WTC11 (cell line): Measurements from ENCODE around the gene FST. TPM values are rescaled to one million over a fixed set of nuclear protein-coding genes. Genes with fewer than 3 reads are reported as not detected.

Source experiments
- ATAC-seq: fragments of 200-7000 bp; cut with Tn5 transposase; 2 replicates; pipeline ENCODE4 v1.10.0; 2021; ENCODE audit warnings: mild to moderate bottlenecking, moderate library complexity
- CTCF ChIA-PET: fragments of 300-600 bp; sonication (Branson Sonifier 250); formaldehyde crosslinking; loops from one replicate; lab custom pipeline; 2021; ENCODE audit warnings: antibody characterized with exemption; lab: Charles Lee
- POLR2A ChIA-PET: fragments of 350-600 bp; sonication (Branson Sonifier 250); formaldehyde crosslinking; loops from one replicate; lab custom pipeline; 2021; ENCODE audit warnings: antibody characterized with exemption; lab: Charles Lee
- DNase-seq: peaks from one replicate; pipeline ENCODE4 v3.0.0; 2021; ENCODE audit warnings: low spot score
- H3K27ac Mint-ChIP-seq: 2 replicates; pipeline ENCODE4 v1.8.0; 2021; ENCODE audit warnings: mixed read lengths
- H3K27me3 Mint-ChIP-seq: 2 replicates; pipeline ENCODE4 v1.8.0; 2021; ENCODE audit warnings: low read depth, mild to moderate bottlenecking, moderate library complexity, mixed read lengths
- H3K36me3 Mint-ChIP-seq: 2 replicates; pipeline ENCODE4 v1.8.0; 2021; ENCODE audit warnings: mixed read lengths
- H3K4me1 Mint-ChIP-seq: 2 replicates; pipeline ENCODE4 v1.8.0; 2022; ENCODE audit warnings: mixed read lengths
- H3K4me3 Mint-ChIP-seq: 2 replicates; pipeline ENCODE4 v1.8.0; 2021; ENCODE audit warnings: mild to moderate bottlenecking, moderate library complexity, mixed read lengths
- H3K9me3 Mint-ChIP-seq: 2 replicates; pipeline ENCODE4 v1.8.0; 2021; ENCODE audit warnings: mixed read lengths
- ARID4B ChIP-seq: sonication (generic); formaldehyde crosslinking; IDR thresholded peaks from 2 replicates; pipeline ENCODE4 v1.8.0; 2023; ENCODE audit warnings: missing genetic modification reagents, mild to moderate bottlenecking, borderline replicate concordance
- CREB1 ChIP-seq: sonication (generic); formaldehyde crosslinking; IDR thresholded peaks from 2 replicates; pipeline ENCODE4 v1.8.0; 2023; ENCODE audit warnings: mild to moderate bottlenecking, missing genetic modification reagents
- FOXK1 ChIP-seq: sonication (generic); formaldehyde crosslinking; IDR thresholded peaks from 2 replicates; pipeline ENCODE4 v1.8.0; 2022; ENCODE audit warnings: mild to moderate bottlenecking, moderate library complexity, missing genetic modification reagents
- GABPB1 ChIP-seq: sonication (generic); formaldehyde crosslinking; IDR thresholded peaks from 2 replicates; pipeline ENCODE4 v1.8.1; 2023; ENCODE audit warnings: mild to moderate bottlenecking, missing genetic modification reagents
- IRF1 ChIP-seq: sonication (generic); formaldehyde crosslinking; IDR thresholded peaks from 2 replicates; pipeline ENCODE4 v1.8.0; 2023; ENCODE audit warnings: missing genetic modification reagents
- JUN ChIP-seq: sonication (generic); formaldehyde crosslinking; IDR thresholded peaks from 2 replicates; pipeline ENCODE4 v1.8.0; 2023; ENCODE audit warnings: mild to moderate bottlenecking, missing genetic modification reagents
- MYBL2 ChIP-seq: sonication (generic); formaldehyde crosslinking; IDR thresholded peaks from 2 replicates; pipeline ENCODE4 v1.8.1; 2023; ENCODE audit warnings: mild to moderate bottlenecking, moderate library complexity, missing genetic modification reagents
- PRDM15 ChIP-seq: sonication (generic); formaldehyde crosslinking; IDR thresholded peaks from 2 replicates; pipeline ENCODE4 v1.8.0; 2022; ENCODE audit warnings: missing genetic modification reagents
- SMAD3 ChIP-seq: sonication (generic); formaldehyde crosslinking; IDR thresholded peaks from 2 replicates; pipeline ENCODE4 v1.8.0; 2022; ENCODE audit warnings: missing genetic modification reagents, mild to moderate bottlenecking, borderline replicate concordance
- SOX15 ChIP-seq: fragments of 250-450 bp; sonication (Bioruptor Pico); IDR thresholded peaks from 2 replicates; pipeline ENCODE4 v1.9.0; 2021; ENCODE audit warnings: mild to moderate bottlenecking
- TEAD1 ChIP-seq: sonication (generic); formaldehyde crosslinking; IDR thresholded peaks from 2 replicates; pipeline ENCODE4 v1.8.0; 2022; ENCODE audit warnings: mild to moderate bottlenecking, missing genetic modification reagents
- TEAD4 ChIP-seq: sonication (generic); formaldehyde crosslinking; IDR thresholded peaks from 2 replicates; pipeline ENCODE4 v1.8.0; 2022; ENCODE audit warnings: mild to moderate bottlenecking, missing genetic modification reagents
- USF2 ChIP-seq: sonication (generic); formaldehyde crosslinking; IDR thresholded peaks from 2 replicates; pipeline ENCODE4 v1.8.1; 2023; ENCODE audit warnings: mild to moderate bottlenecking, missing genetic modification reagents, moderate library complexity
- ZBTB43 ChIP-seq: sonication (generic); formaldehyde crosslinking; IDR thresholded peaks from 2 replicates; pipeline ENCODE4 v1.8.1; 2023; ENCODE audit warnings: mild to moderate bottlenecking, missing genetic modification reagents
- ZNF263 ChIP-seq: sonication (generic); formaldehyde crosslinking; IDR thresholded peaks from 2 replicates; pipeline ENCODE4 v1.8.1; 2022; ENCODE audit warnings: low read depth, mild to moderate bottlenecking, moderate library complexity, missing genetic modification reagents
- total RNA-seq: library from RNA; stranded (reverse); gene quantifications from 3 replicates; pipeline ENCODE4 v1.2.3, GENCODE V29; 2021

The FST gene
- total RNA-seq, 1 experiment from 2014 or later: 11.8 TPM

- no peak for TF ChIP-seq ARID4B (CRISPR knock-in tag)
- TF ChIP-seq, all 79 proteins: peak for 0
These were observed 41.6 kb upstream of the FST start (continued) for GRCh38 chr5:53438486-53439472.

GRCh38 chr5:53442961-53443360, 37.5 kb upstream of the FST start:
- no peaks in the 10 kb centered on the region for H3K27me3 Mint-ChIP-seq
- H3K4me1 Mint-ChIP-seq: peaks cover 6% of the 10 kb centered on the region
- no peaks in the 10 kb centered on the region for H3K9me3 Mint-ChIP-seq
- ChIA-PET CTCF (no interaction called here), POLR2A (no interaction called here)
- no peak for ATAC-seq
- no peak for DNase-seq
- TF ChIP-seq ZBTB43 (CRISPR knock-in tag): no peak
- TF ChIP-seq SOX15 (CRISPR knock-in tag): no peak
- no peak for TF ChIP-seq ZNF263 (CRISPR knock-in tag)
- no peak for TF ChIP-seq SMAD3 (CRISPR knock-in tag)
- no peak overlapping the region for H3K4me3 Mint-ChIP-seq
- H3K36me3 Mint-ChIP-seq: no peaks in the 10 kb centered on the region
- no peak overlapping the region for H3K27ac Mint-ChIP-seq

GRCh38 chr5:53445569-53445968, 34.9 kb upstream of the FST start:
- DNase-seq: no peak
- Mint-ChIP-seq H3K27me3 (no peaks in the 10 kb centered on the region), H3K27ac (no peak overlapping the region), H3K4me1 (peaks cover 6% of the 10 kb centered on the region), H3K4me3 (no peak overlapping the region), H3K9me3 (no peaks in the 10 kb centered on the region), H3K36me3 (no peaks in the 10 kb centered on the region)
- ChIA-PET CTCF (no interaction called here), POLR2A (no interaction called here)
- no peak for ATAC-seq
- no peak for TF ChIP-seq MYBL2 (CRISPR knock-in tag)
- TF ChIP-seq USF2 (CRISPR knock-in tag): no peak
- TF ChIP-seq JUN (CRISPR knock-in tag): no peak
- TF ChIP-seq FOXK1: no peak
- no peak for TF ChIP-seq ARID4B (CRISPR knock-in tag)
- no peak for TF ChIP-seq IRF1
- TF ChIP-seq TEAD1 (CRISPR knock-in tag): no peak
- no peak for TF ChIP-seq CREB1 (CRISPR knock-in tag)
- TF ChIP-seq GABPB1: no peak
- no peak for TF ChIP-seq PRDM15 (CRISPR knock-in tag)
- TF ChIP-seq TEAD4 (CRISPR knock-in tag): no peak
